DOHH2 (cell line): ENCODE measurements around the gene B3GNT9.

ENCODE experiments used
- H3F3A ChIP-seq: fragments of 200-600 bp; sonication (generic), shearing (Covaris generic); 2 replicates; pipeline ENCODE4 v1.6.0; 2016; ENCODE audit warnings: antibody characterized with exemption, mild to moderate bottlenecking; ENCODE audit not compliant: control insufficient read depth, insufficient read depth
- H3K27ac ChIP-seq: fragments of 200-600 bp; sonication (generic); 2 replicates; pipeline ENCODE4 v1.5.1; 2014; ENCODE audit warnings: low read depth, mild to moderate bottlenecking, low read length, moderate library complexity
- H3K27me3 ChIP-seq: fragments of 200-600 bp; sonication (generic); 2 replicates; pipeline ENCODE4 v1.6.1; 2014; ENCODE audit warnings: mild to moderate bottlenecking, low read length, mixed read lengths; ENCODE audit not compliant: control insufficient read depth
- H3K36me3 ChIP-seq: fragments of 200-600 bp; sonication (generic); 2 replicates; pipeline ENCODE4 v1.6.1; 2014; ENCODE audit warnings: mild to moderate bottlenecking, low read length, moderate library complexity, mixed read lengths; ENCODE audit not compliant: control insufficient read depth
- H3K4me1 ChIP-seq: fragments of 200-600 bp; sonication (generic); 2 replicates; pipeline ENCODE4 v1.6.1; 2014; ENCODE audit warnings: mild to moderate bottlenecking, low read length, mixed read lengths; ENCODE audit not compliant: control insufficient read depth
- H3K4me2 ChIP-seq: fragments of 200-600 bp; sonication (generic); 2 replicates; pipeline ENCODE4 v1.6.0; 2014; ENCODE audit warnings: mild to moderate bottlenecking, low read length, moderate library complexity
- H3K4me3 ChIP-seq: fragments of 200-600 bp; sonication (generic); 2 replicates; pipeline ENCODE4 v1.5.1; 2014; ENCODE audit warnings: mild to moderate bottlenecking, low read length, mixed read lengths
- H3K79me2 ChIP-seq: fragments of 200-600 bp; sonication (generic); 2 replicates; pipeline ENCODE4 v1.6.1; 2014; ENCODE audit warnings: mild to moderate bottlenecking, low read length, mixed read lengths; ENCODE audit not compliant: control insufficient read depth
- H3K9me2 ChIP-seq: fragments of 200-600 bp; sonication (generic); replicated peaks from 2 replicates; pipeline ENCODE4 v1.6.1; 2014; ENCODE audit warnings: mild to moderate bottlenecking, low read length, mixed read lengths; ENCODE audit not compliant: control insufficient read depth
- H3K9me3 ChIP-seq: fragments of 200-600 bp; sonication (generic); 2 replicates; pipeline ENCODE4 v1.6.1; 2014; ENCODE audit warnings: antibody characterized with exemption, low read length, mixed read lengths; ENCODE audit not compliant: control insufficient read depth, insufficient read depth
- H4K20me1 ChIP-seq: fragments of 200-600 bp; sonication (generic); 2 replicates; pipeline ENCODE4 v1.6.0; 2014; ENCODE audit warnings: low read depth, mild to moderate bottlenecking, antibody characterized with exemption, low read length, moderate library complexity; ENCODE audit not compliant: control insufficient read depth, insufficient read depth
- EZH2phosphoT487 ChIP-seq: fragments of 200-600 bp; sonication (generic); IDR thresholded peaks from 2 replicates; pipeline ENCODE4 v1.6.1; 2017; ENCODE audit warnings: borderline replicate concordance, mild to moderate bottlenecking, antibody characterized with exemption, low read length, moderate library complexity, mixed read lengths
- TF ChIP-seq, protein P1 (sequence below): fragments of 200-600 bp; sonication (generic); IDR thresholded peaks from one replicate; pipeline ENCODE4 v1.5.1; 2014; ENCODE audit warnings: antibody characterized with exemption, mild to moderate bottlenecking, low read depth, low read length; ENCODE audit not compliant: poor library complexity, severe bottlenecking

Gene B3GNT9

DNA sequence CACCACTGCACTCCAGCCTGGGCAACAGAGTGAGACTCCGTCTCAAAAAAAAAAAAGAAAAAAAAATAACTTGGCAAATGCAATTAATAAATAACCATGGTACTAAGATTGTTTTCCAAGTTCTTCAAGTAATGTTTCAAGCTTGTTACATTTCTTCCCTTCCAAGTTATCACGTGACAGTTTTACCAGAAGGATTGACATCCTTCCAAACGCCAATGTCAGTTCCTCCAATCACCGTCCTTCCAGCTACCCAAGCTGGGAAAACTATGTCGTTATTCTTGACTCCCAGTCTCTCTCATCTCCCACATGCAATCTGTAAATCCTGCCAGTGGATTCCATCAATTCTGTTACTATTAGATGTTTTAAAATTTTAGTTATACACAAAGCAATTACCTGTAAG lies 44.9 kb downstream of the B3GNT9 start:
- Histone ChIP-seq H4K20me1 (no peaks in the 10 kb centered on the region), H3K4me1 (peaks cover 10% of the 10 kb centered on the region), H3K4me2 (no peak overlapping the region), H3K4me3 (no peak overlapping the region), H3K27me3 (no peaks in the 10 kb centered on the region), H3K27ac (no peak overlapping the region), H3F3A (peaks cover 14% of the 10 kb centered on the region), H3K9me2 (no peaks in the 10 kb centered on the region), H3K9me3 (no peaks in the 10 kb centered on the region), H3K79me2 (peaks cover 11% of the 10 kb centered on the region), H3K36me3 (peaks cover 5% of the 10 kb centered on the region; the same call in 1 of the 2 replicates)
- TF ChIP-seq EZH2phosphoT487: no peak
- TF ChIP-seq, protein P1, sequence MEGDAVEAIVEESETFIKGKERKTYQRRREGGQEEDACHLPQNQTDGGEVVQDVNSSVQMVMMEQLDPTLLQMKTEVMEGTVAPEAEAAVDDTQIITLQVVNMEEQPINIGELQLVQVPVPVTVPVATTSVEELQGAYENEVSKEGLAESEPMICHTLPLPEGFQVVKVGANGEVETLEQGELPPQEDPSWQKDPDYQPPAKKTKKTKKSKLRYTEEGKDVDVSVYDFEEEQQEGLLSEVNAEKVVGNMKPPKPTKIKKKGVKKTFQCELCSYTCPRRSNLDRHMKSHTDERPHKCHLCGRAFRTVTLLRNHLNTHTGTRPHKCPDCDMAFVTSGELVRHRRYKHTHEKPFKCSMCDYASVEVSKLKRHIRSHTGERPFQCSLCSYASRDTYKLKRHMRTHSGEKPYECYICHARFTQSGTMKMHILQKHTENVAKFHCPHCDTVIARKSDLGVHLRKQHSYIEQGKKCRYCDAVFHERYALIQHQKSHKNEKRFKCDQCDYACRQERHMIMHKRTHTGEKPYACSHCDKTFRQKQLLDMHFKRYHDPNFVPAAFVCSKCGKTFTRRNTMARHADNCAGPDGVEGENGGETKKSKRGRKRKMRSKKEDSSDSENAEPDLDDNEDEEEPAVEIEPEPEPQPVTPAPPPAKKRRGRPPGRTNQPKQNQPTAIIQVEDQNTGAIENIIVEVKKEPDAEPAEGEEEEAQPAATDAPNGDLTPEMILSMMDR: no peak

GRCh38 chr16:67105246-67105645 lies 45.6 kb downstream of the B3GNT9 start:
- Histone ChIP-seq H3K36me3 (peaks cover 5% of the 10 kb centered on the region; the same call in 1 of the 2 replicates), H3K27me3 (no peaks in the 10 kb centered on the region), H3K4me1 (peaks cover 5% of the 10 kb centered on the region), H3K9me3 (no peaks in the 10 kb centered on the region), H3K9me2 (no peaks in the 10 kb centered on the region), H4K20me1 (no peaks in the 10 kb centered on the region), H3K4me2 (no peak overlapping the region), H3K79me2 (peaks cover 4% of the 10 kb centered on the region), H3K4me3 (no peak overlapping the region), H3F3A (peaks cover 14% of the 10 kb centered on the region), H3K27ac (no peak overlapping the region)
- TF ChIP-seq EZH2phosphoT487: no peak
- TF ChIP-seq, protein P1: no peak

DNA sequence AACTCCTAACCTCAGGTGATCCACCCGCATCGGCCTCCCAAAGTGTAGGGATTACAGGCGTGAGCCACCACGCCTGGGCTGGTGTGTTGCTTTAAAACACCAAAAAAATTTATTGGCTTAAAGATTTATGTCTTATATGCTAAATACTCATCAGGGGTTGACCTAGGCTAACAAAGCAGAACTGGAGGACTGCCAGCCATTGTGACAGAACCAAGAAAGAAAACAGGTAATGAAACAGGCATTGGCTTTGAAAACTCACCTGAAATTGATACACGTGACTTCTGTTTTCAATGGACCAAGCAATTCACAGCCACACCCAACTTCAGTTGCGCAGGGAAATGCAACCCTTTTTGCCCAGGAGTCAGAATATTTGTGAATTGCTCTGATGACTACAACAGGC lies 46.0 kb downstream of the B3GNT9 start:
- Histone ChIP-seq H3K36me3 (peaks cover 5% of the 10 kb centered on the region), H3K9me2 (no peaks in the 10 kb centered on the region), H3K4me1 (peaks cover 5% of the 10 kb centered on the region), H3K27ac (no peak overlapping the region), H3K4me2 (no peak overlapping the region), H4K20me1 (no peaks in the 10 kb centered on the region), H3K27me3 (no peaks in the 10 kb centered on the region), H3K9me3 (no peaks in the 10 kb centered on the region), H3K79me2 (peaks cover under 1% of the 10 kb centered on the region), H3K4me3 (no peak overlapping the region), H3F3A (peaks cover 14% of the 10 kb centered on the region)
- TF ChIP-seq EZH2phosphoT487: no peak
- TF ChIP-seq, protein P1: no peak
